WTC11 (cell line): Measurements from ENCODE around the gene SSRP1. TPM values are rescaled to one million over a fixed set of nuclear protein-coding genes. Genes with fewer than 3 reads are reported as not detected.

Source experiments
- ATAC-seq: fragments of 200-7000 bp; cut with Tn5 transposase; 2 replicates; pipeline ENCODE4 v1.10.0; 2021; ENCODE audit warnings: mild to moderate bottlenecking, moderate library complexity
- CTCF ChIA-PET: fragments of 300-600 bp; sonication (Branson Sonifier 250); formaldehyde crosslinking; loops from one replicate; lab custom pipeline; 2021; ENCODE audit warnings: antibody characterized with exemption; lab: Charles Lee
- POLR2A ChIA-PET: fragments of 350-600 bp; sonication (Branson Sonifier 250); formaldehyde crosslinking; loops from one replicate; lab custom pipeline; 2021; ENCODE audit warnings: antibody characterized with exemption; lab: Charles Lee
- DNase-seq: peaks from one replicate; pipeline ENCODE4 v3.0.0; 2021; ENCODE audit warnings: low spot score
- H3K27ac Mint-ChIP-seq: 2 replicates; pipeline ENCODE4 v1.8.0; 2021; ENCODE audit warnings: mixed read lengths
- H3K27me3 Mint-ChIP-seq: 2 replicates; pipeline ENCODE4 v1.8.0; 2021; ENCODE audit warnings: low read depth, mild to moderate bottlenecking, moderate library complexity, mixed read lengths
- H3K36me3 Mint-ChIP-seq: 2 replicates; pipeline ENCODE4 v1.8.0; 2021; ENCODE audit warnings: mixed read lengths
- H3K4me1 Mint-ChIP-seq: 2 replicates; pipeline ENCODE4 v1.8.0; 2022; ENCODE audit warnings: mixed read lengths
- H3K4me3 Mint-ChIP-seq: 2 replicates; pipeline ENCODE4 v1.8.0; 2021; ENCODE audit warnings: mild to moderate bottlenecking, moderate library complexity, mixed read lengths
- H3K9me3 Mint-ChIP-seq: 2 replicates; pipeline ENCODE4 v1.8.0; 2021; ENCODE audit warnings: mixed read lengths
- CBFB ChIP-seq: sonication (generic); formaldehyde crosslinking; IDR thresholded peaks from 2 replicates; pipeline ENCODE4 v1.8.1; 2022; ENCODE audit warnings: mild to moderate bottlenecking, low read depth, missing genetic modification reagents
- EMX1 ChIP-seq: fragments of 250-450 bp; sonication (Bioruptor Pico); IDR thresholded peaks from 2 replicates; pipeline ENCODE4 v1.8.0; 2021; ENCODE audit warnings: mild to moderate bottlenecking
- FOXJ3 ChIP-seq: sonication (generic); formaldehyde crosslinking; IDR thresholded peaks from 2 replicates; pipeline ENCODE4 v1.9.0; 2021; ENCODE audit warnings: missing genetic modification reagents, mild to moderate bottlenecking, borderline replicate concordance
- GABPB1 ChIP-seq: sonication (generic); formaldehyde crosslinking; IDR thresholded peaks from 2 replicates; pipeline ENCODE4 v1.8.1; 2023; ENCODE audit warnings: mild to moderate bottlenecking, missing genetic modification reagents
- GRHL2 ChIP-seq: fragments of 250-450 bp; sonication (Bioruptor Pico); IDR thresholded peaks from 2 replicates; pipeline ENCODE4 v1.8.0; 2022; ENCODE audit warnings: mild to moderate bottlenecking, moderate library complexity; ENCODE audit not compliant: insufficient replicate concordance, severe bottlenecking
- IRF2 ChIP-seq: sonication (generic); formaldehyde crosslinking; IDR thresholded peaks from 2 replicates; pipeline ENCODE4 v1.8.0; 2022; ENCODE audit warnings: low read depth, missing genetic modification reagents, borderline replicate concordance
- KAT7 ChIP-seq: sonication (generic); formaldehyde crosslinking; IDR thresholded peaks from 2 replicates; pipeline ENCODE4 v1.8.1; 2023; ENCODE audit warnings: missing genetic modification reagents, mild to moderate bottlenecking, borderline replicate concordance
- NFE2L1 ChIP-seq: sonication (generic); formaldehyde crosslinking; IDR thresholded peaks from 2 replicates; pipeline ENCODE4 v1.8.1; 2023; ENCODE audit warnings: missing genetic modification reagents
- NFYB ChIP-seq: sonication (generic); formaldehyde crosslinking; conservative IDR thresholded peaks from 2 replicates; pipeline ENCODE4 v1.8.0; 2022; ENCODE audit warnings: low read depth, missing genetic modification reagents
- SMAD3 ChIP-seq: sonication (generic); formaldehyde crosslinking; IDR thresholded peaks from 2 replicates; pipeline ENCODE4 v1.8.0; 2022; ENCODE audit warnings: missing genetic modification reagents, mild to moderate bottlenecking, borderline replicate concordance
- SOX15 ChIP-seq: fragments of 250-450 bp; sonication (Bioruptor Pico); IDR thresholded peaks from 2 replicates; pipeline ENCODE4 v1.9.0; 2021; ENCODE audit warnings: mild to moderate bottlenecking
- TEAD4 ChIP-seq: sonication (generic); formaldehyde crosslinking; IDR thresholded peaks from 2 replicates; pipeline ENCODE4 v1.8.0; 2022; ENCODE audit warnings: mild to moderate bottlenecking, missing genetic modification reagents
- TP53 ChIP-seq: sonication (generic); formaldehyde crosslinking; IDR thresholded peaks from 2 replicates; pipeline ENCODE4 v1.8.1; 2023; ENCODE audit warnings: mild to moderate bottlenecking, missing genetic modification reagents
- ZNF232 ChIP-seq: sonication (generic); formaldehyde crosslinking; IDR thresholded peaks from 2 replicates; pipeline ENCODE4 v1.8.0; 2022; ENCODE audit warnings: mild to moderate bottlenecking, missing genetic modification reagents
- ZNF263 ChIP-seq: sonication (generic); formaldehyde crosslinking; IDR thresholded peaks from 2 replicates; pipeline ENCODE4 v1.8.1; 2022; ENCODE audit warnings: low read depth, mild to moderate bottlenecking, moderate library complexity, missing genetic modification reagents
- ZNF317 ChIP-seq: sonication (generic); formaldehyde crosslinking; IDR thresholded peaks from 2 replicates; pipeline ENCODE4 v1.8.1; 2023; ENCODE audit warnings: low read depth, mild to moderate bottlenecking, moderate library complexity, missing genetic modification reagents, borderline replicate concordance
- total RNA-seq: library from RNA; stranded (reverse); gene quantifications from 3 replicates; pipeline ENCODE4 v1.2.3, GENCODE V29; 2021
- TF ChIP-seq, protein P1 (sequence below): fragments of 250-450 bp; sonication (Bioruptor Pico); IDR thresholded peaks from 2 replicates; pipeline ENCODE4 v1.8.0; 2021; ENCODE audit warnings: mild to moderate bottlenecking
- TF ChIP-seq, protein P2 (sequence below): sonication (generic); formaldehyde crosslinking; IDR thresholded peaks from 2 replicates; pipeline ENCODE4 v1.8.1; 2023; ENCODE audit warnings: mild to moderate bottlenecking, missing genetic modification reagents, moderate library complexity
- TF ChIP-seq, protein P3 (sequence below): fragments of 250-450 bp; sonication (Bioruptor Pico); IDR thresholded peaks from 2 replicates; pipeline ENCODE4 v1.9.0; 2021; ENCODE audit warnings: moderate library complexity, mild to moderate bottlenecking, inconsistent platforms, borderline replicate concordance
- TF ChIP-seq, protein P4 (sequence below): fragments of 250-450 bp; sonication (Bioruptor Pico); IDR thresholded peaks from 2 replicates; pipeline ENCODE4 v1.9.0; 2021; ENCODE audit warnings: mild to moderate bottlenecking
- TF ChIP-seq, protein P5 (sequence below): sonication (generic); formaldehyde crosslinking; IDR thresholded peaks from 2 replicates; pipeline ENCODE4 v1.8.1; 2023; ENCODE audit warnings: mild to moderate bottlenecking, missing genetic modification reagents

Gene SSRP1
- total RNA-seq, 1 experiment from 2014 or later = 228 TPM

DNA sequence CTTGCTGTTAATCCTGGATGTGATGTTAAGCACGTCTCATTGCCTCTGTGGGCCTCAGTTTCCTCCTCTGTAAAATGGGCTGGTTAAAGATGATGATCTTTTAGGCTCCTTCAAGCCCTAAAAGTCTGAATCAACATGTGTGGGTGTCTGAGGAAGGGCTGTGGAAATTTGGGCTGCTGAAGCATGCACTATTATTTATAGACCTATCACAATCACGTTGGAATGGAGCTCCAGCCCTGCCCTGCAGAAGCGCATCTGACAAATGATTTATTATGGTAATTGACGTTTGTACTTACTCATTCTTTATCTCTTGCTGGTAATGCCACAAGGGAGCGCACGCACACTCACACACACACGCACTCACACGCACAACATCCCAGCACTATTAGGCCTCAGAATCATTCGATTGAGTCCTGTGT lies 22.9 kb upstream of the SSRP1 start:
- Mint-ChIP-seq H3K36me3 (no peaks in the 10 kb centered on the region), H3K9me3 (peaks cover 4% of the 10 kb centered on the region; the same call in 1 of the 2 replicates), H3K27ac (no peak overlapping the region)
- POLR2A ChIA-PET = no interaction called here
- no peak for TF ChIP-seq CBFB
- TF ChIP-seq FOXJ3 = no peak
- TF ChIP-seq, protein P1, sequence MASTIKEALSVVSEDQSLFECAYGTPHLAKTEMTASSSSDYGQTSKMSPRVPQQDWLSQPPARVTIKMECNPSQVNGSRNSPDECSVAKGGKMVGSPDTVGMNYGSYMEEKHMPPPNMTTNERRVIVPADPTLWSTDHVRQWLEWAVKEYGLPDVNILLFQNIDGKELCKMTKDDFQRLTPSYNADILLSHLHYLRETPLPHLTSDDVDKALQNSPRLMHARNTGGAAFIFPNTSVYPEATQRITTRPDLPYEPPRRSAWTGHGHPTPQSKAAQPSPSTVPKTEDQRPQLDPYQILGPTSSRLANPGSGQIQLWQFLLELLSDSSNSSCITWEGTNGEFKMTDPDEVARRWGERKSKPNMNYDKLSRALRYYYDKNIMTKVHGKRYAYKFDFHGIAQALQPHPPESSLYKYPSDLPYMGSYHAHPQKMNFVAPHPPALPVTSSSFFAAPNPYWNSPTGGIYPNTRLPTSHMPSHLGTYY (CRISPR knock-in tag) = no peak
- no peak for TF ChIP-seq GABPB1
- no peak for TF ChIP-seq ZNF317 (CRISPR knock-in tag)
- no peak for TF ChIP-seq KAT7
- TF ChIP-seq SMAD3 (CRISPR knock-in tag) = no peak
- TF ChIP-seq, protein P2, sequence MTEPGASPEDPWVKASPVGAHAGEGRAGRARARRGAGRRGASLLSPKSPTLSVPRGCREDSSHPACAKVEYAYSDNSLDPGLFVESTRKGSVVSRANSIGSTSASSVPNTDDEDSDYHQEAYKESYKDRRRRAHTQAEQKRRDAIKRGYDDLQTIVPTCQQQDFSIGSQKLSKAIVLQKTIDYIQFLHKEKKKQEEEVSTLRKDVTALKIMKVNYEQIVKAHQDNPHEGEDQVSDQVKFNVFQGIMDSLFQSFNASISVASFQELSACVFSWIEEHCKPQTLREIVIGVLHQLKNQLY (CRISPR knock-in tag) = no peak
- TF ChIP-seq, all 79 proteins: peak for 0
- no peak overlapping the region for H3K4me3 Mint-ChIP-seq
- DNase-seq (no peak), ATAC-seq (no peak)
- CTCF ChIA-PET = interaction anchor here (1.1 to 3.9 kb wide), 5 partner anchors 9 to 99 kb away, joined by 5 to 15 read pairs (median 13); no protein-coding TSS in a partner anchor
- H3K27me3 Mint-ChIP-seq = peaks cover 11% of the 10 kb centered on the region; the same call in 1 of the 2 replicates
- peaks cover 7% of the 10 kb centered on the region for H3K4me1 Mint-ChIP-seq

DNA sequence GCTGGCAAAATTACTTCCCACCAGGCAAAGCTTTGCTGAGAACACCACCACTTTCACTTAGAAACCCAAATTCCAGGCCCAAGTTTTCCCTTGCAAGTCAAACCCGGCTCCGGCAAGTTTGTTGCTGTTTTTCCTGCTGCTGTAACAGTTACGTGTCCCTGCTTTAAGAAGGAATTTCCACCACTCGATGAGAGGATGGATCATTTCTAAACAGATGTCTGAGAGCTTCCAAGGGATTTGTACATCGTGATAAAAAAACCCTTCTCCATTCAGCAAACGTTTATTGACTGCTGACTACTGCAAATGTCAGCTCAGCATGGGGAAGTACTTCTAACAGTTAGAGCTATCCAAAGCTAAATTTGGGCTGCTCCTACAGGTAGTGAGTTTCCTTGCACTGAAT lies 22.2 kb upstream of the SSRP1 start:
- no peaks in the 10 kb centered on the region for H3K9me3 Mint-ChIP-seq
- ChIA-PET POLR2A (no interaction called here), CTCF (interaction anchor here (1.1 to 3.9 kb wide), 4 partner anchors 8 to 100 kb away, joined by 5 to 15 read pairs (median 9); no protein-coding TSS in a partner anchor)
- H3K27ac Mint-ChIP-seq = no peak overlapping the region
- H3K4me1 Mint-ChIP-seq = peaks cover 13% of the 10 kb centered on the region
- no peak overlapping the region for H3K4me3 Mint-ChIP-seq
- ATAC-seq (no peak), DNase-seq (no peak)
- H3K36me3 Mint-ChIP-seq = no peaks in the 10 kb centered on the region
- TF ChIP-seq IRF2 (CRISPR knock-in tag) (no peak), NFYB (CRISPR knock-in tag) (no peak), NFE2L1 (CRISPR knock-in tag) (no peak), ZNF263 (no peak), FOXJ3 (no peak), GRHL2 (CRISPR knock-in tag) (no peak), SOX15 (CRISPR knock-in tag) (no peak), TEAD4 (CRISPR knock-in tag) (no peak), TP53 (CRISPR knock-in tag) (no peak), ZNF232 (CRISPR knock-in tag) (no peak), EMX1 (CRISPR knock-in tag) (no peak)
- TF ChIP-seq, protein P3, sequence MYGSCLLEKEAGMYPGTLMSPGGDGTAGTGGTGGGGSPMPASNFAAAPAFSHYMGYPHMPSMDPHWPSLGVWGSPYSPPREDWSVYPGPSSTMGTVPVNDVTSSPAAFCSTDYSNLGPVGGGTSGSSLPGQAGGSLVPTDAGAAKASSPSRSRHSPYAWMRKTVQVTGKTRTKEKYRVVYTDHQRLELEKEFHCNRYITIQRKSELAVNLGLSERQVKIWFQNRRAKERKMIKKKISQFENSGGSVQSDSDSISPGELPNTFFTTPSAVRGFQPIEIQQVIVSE (CRISPR knock-in tag) = no peak
- TF ChIP-seq, protein P4, sequence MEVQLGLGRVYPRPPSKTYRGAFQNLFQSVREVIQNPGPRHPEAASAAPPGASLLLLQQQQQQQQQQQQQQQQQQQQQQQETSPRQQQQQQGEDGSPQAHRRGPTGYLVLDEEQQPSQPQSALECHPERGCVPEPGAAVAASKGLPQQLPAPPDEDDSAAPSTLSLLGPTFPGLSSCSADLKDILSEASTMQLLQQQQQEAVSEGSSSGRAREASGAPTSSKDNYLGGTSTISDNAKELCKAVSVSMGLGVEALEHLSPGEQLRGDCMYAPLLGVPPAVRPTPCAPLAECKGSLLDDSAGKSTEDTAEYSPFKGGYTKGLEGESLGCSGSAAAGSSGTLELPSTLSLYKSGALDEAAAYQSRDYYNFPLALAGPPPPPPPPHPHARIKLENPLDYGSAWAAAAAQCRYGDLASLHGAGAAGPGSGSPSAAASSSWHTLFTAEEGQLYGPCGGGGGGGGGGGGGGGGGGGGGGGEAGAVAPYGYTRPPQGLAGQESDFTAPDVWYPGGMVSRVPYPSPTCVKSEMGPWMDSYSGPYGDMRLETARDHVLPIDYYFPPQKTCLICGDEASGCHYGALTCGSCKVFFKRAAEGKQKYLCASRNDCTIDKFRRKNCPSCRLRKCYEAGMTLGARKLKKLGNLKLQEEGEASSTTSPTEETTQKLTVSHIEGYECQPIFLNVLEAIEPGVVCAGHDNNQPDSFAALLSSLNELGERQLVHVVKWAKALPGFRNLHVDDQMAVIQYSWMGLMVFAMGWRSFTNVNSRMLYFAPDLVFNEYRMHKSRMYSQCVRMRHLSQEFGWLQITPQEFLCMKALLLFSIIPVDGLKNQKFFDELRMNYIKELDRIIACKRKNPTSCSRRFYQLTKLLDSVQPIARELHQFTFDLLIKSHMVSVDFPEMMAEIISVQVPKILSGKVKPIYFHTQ (CRISPR knock-in tag) = no peak
- TF ChIP-seq, protein P5, sequence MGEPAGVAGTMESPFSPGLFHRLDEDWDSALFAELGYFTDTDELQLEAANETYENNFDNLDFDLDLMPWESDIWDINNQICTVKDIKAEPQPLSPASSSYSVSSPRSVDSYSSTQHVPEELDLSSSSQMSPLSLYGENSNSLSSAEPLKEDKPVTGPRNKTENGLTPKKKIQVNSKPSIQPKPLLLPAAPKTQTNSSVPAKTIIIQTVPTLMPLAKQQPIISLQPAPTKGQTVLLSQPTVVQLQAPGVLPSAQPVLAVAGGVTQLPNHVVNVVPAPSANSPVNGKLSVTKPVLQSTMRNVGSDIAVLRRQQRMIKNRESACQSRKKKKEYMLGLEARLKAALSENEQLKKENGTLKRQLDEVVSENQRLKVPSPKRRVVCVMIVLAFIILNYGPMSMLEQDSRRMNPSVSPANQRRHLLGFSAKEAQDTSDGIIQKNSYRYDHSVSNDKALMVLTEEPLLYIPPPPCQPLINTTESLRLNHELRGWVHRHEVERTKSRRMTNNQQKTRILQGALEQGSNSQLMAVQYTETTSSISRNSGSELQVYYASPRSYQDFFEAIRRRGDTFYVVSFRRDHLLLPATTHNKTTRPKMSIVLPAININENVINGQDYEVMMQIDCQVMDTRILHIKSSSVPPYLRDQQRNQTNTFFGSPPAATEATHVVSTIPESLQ (CRISPR knock-in tag) = no peak
- TF ChIP-seq, protein P1 (CRISPR knock-in tag) = no peak
- peaks cover 6% of the 10 kb centered on the region; the same call in 1 of the 2 replicates for H3K27me3 Mint-ChIP-seq
